GM12878 (cell line): ENCODE results near the gene ZNF75A. TPM values are rescaled to one million over a fixed set of nuclear protein-coding genes. Genes with fewer than 3 reads are reported as not detected.

ENCODE experiments used
- ATAC-seq: fragments of 200-7000 bp; cut with Tn5 transposase; 3 replicates; pipeline ENCODE4 v1.9.1; 2020; ENCODE audit warnings: mild to moderate bottlenecking, moderate library complexity
- BruUV-seq: library from RNA; stranded (reverse); fragments of 400-500 nt; replicated peaks from 2 replicates; lab custom pipeline; 2021; lab: Mats Ljungman, UMichigan
- CTCF ChIA-PET: fragments of 300-600 bp; sonication (Branson Sonifier 250); formaldehyde crosslinking; extraction: SDS; loops from one replicate; lab custom pipeline; 2021; ENCODE audit warnings: inconsistent platforms; lab: Yijun Ruan, JAX
- POLR2A ChIA-PET: fragments of 350-600 bp; formaldehyde crosslinking; extraction: SDS; loops from one replicate; lab custom pipeline; 2021; ENCODE audit warnings: inconsistent platforms; lab: Charles Lee
- RAD21 ChIA-PET: fragments of 300-600 bp; sonication (Branson Sonifier 250); formaldehyde crosslinking; loops from one replicate; lab custom pipeline; 2023; ENCODE audit warnings: antibody characterized with exemption; ENCODE audit not compliant: unreplicated experiment; lab: Charles Lee
- SMC1A ChIA-PET: fragments of 300-600 bp; sonication (Branson Sonifier 250); formaldehyde crosslinking; loops from one replicate; lab custom pipeline; 2023; ENCODE audit not compliant: unreplicated experiment, uncharacterized antibody; lab: Charles Lee
- DNase-seq: peaks from one replicate; pipeline ENCODE4 v3.0.0-alpha.2; 2011; ENCODE audit warnings: low read depth, low spot score
- FAIRE-seq: peaks from 3 replicates; lab custom pipeline; 2011; peaks lifted over from hg19 to GRCh38; lab: Jason Lieb, UNC
- H2AFZ ChIP-seq: 2 replicates; pipeline ENCODE4 v1.6.0; 2011; ENCODE audit warnings: low read depth, low read length, control low read depth; ENCODE audit not compliant: control insufficient read depth
- H3K27ac ChIP-seq: 2 replicates; pipeline ENCODE4 v1.5.1; 2011; ENCODE audit warnings: control low read depth; ENCODE audit not compliant: control insufficient read depth, insufficient read depth
- H3K27me3 ChIP-seq, 2 experiments: replicated peaks in 1 of 2; 2 replicates each; pipeline versions ENCODE4 v1.6.0 to v1.6.1; 2011; ENCODE audit warnings: low read length in 1 of 2; ENCODE audit not compliant: control insufficient read depth in 2 of 2, insufficient read depth in 2 of 2
- H3K36me3 ChIP-seq, 2 experiments: 2 replicates each; pipeline ENCODE4 v1.5.1; 2011; ENCODE audit warnings: low read length in 1 of 2; ENCODE audit not compliant: control insufficient read depth in 2 of 2, insufficient read depth in 2 of 2
- H3K4me1 ChIP-seq: 2 replicates; pipeline ENCODE4 v1.6.1; 2011; ENCODE audit warnings: mild to moderate bottlenecking, low read length, moderate library complexity, mixed read lengths; ENCODE audit not compliant: control insufficient read depth, insufficient read depth
- H3K4me2 ChIP-seq: 2 replicates; pipeline ENCODE4 v1.6.0; 2011; ENCODE audit warnings: control low read depth; ENCODE audit not compliant: control insufficient read depth, insufficient read depth
- H3K4me3 ChIP-seq: fragments of 200-600 bp; sonication (generic); 2 replicates; pipeline ENCODE4 v1.5.1; 2016
- H3K79me2 ChIP-seq: 2 replicates; pipeline ENCODE4 v1.6.0; 2011; ENCODE audit warnings: low read length; ENCODE audit not compliant: control insufficient read depth, insufficient read depth
- H3K9ac ChIP-seq: 2 replicates; pipeline ENCODE4 v1.8.0; 2011; ENCODE audit warnings: low read length, control low read depth, mixed read lengths; ENCODE audit not compliant: control insufficient read depth, insufficient read depth
- H3K9me3 ChIP-seq: replicated peaks from 3 replicates; pipeline ENCODE4 v1.5.1; 2011; ENCODE audit warnings: mild to moderate bottlenecking, low read length; ENCODE audit not compliant: control insufficient read depth, insufficient read depth
- H4K20me1 ChIP-seq: 2 replicates; pipeline ENCODE4 v1.6.0; 2011; ENCODE audit not compliant: control insufficient read depth, insufficient read depth
- EP300 ChIP-seq, 2 experiments: fragments of 150-350 bp in 1 of 2; IDR thresholded peaks; 2 replicates each; pipeline ENCODE4 v1.6.1; 2011 to 2012; ENCODE audit warnings: low read depth in 2 of 2, low read length in 2 of 2, borderline replicate concordance in 1 of 2, improper control_type of control experiment in 1 of 2, inconsistent platforms in 1 of 2; ENCODE audit not compliant: control insufficient read depth in 1 of 2
- MEF2A ChIP-seq: IDR thresholded peaks from 2 replicates; pipeline ENCODE4 v1.6.1; 2011; ENCODE audit warnings: low read depth, mild to moderate bottlenecking, low read length, moderate library complexity; ENCODE audit not compliant: insufficient read depth
- MYC ChIP-seq: IDR thresholded peaks from 2 replicates; pipeline ENCODE4 v1.6.1; 2011; ENCODE audit warnings: mild to moderate bottlenecking, low read length, moderate library complexity, inconsistent platforms; ENCODE audit not compliant: insufficient read depth, insufficient replicate concordance, insufficient read length, severe bottlenecking
- NFXL1 ChIP-seq: fragments of 450-650 bp; IDR thresholded peaks from 2 replicates; pipeline ENCODE4 v1.6.1; 2017; ENCODE audit warnings: antibody characterized with exemption, mild to moderate bottlenecking, borderline replicate concordance
- RAD51 ChIP-seq: fragments of 450-650 bp; IDR thresholded peaks from 2 replicates; pipeline ENCODE4 v1.6.1; 2016; ENCODE audit warnings: moderate library complexity, mild to moderate bottlenecking, inconsistent platforms
- SIX5 ChIP-seq: IDR thresholded peaks from 2 replicates; pipeline ENCODE4 v1.6.1; 2011; ENCODE audit warnings: mild to moderate bottlenecking, low read depth, low read length, moderate library complexity; ENCODE audit not compliant: severe bottlenecking
- SMARCA5 ChIP-seq: fragments of 450-650 bp; IDR thresholded peaks from 2 replicates; pipeline ENCODE4 v1.6.1; 2017; ENCODE audit warnings: mild to moderate bottlenecking
- SRF ChIP-seq, 2 experiments: IDR thresholded peaks; 2 replicates each; pipeline ENCODE4 v1.6.1; 2011; ENCODE audit warnings: low read depth in 2 of 2, low read length in 2 of 2, mild to moderate bottlenecking in 1 of 2, moderate library complexity in 1 of 2
- STAT3 ChIP-seq: IDR thresholded peaks from 2 replicates; pipeline ENCODE4 v1.6.1; 2011; ENCODE audit warnings: low read depth, low read length, improper control_type of control experiment
- SUPT20H ChIP-seq: IDR thresholded peaks from 2 replicates; pipeline ENCODE4 v1.6.1; 2011; ENCODE audit warnings: low read depth, mild to moderate bottlenecking, low read length, moderate library complexity, borderline replicate concordance; ENCODE audit not compliant: control insufficient read depth
- ZNF274 ChIP-seq: IDR thresholded peaks from one replicate; pipeline ENCODE4 v1.8.0; 2011; ENCODE audit not compliant: insufficient read length, insufficient read depth
- WGBS: methylation state at CpG from one replicate; pipeline ENCODE4 v1.1.6; 2016; ENCODE audit warnings: low lambda C conversion rate; ENCODE audit not compliant: insufficient replicate concordance, insufficient coverage; ENCODE audit errors: missing lambda C conversion rate; 5-methylcytosine and 5-hydroxymethylcytosine counted together
- in situ Hi-C: fragments of 300-500 bp; cut with MboI; formaldehyde crosslinking; loops from 9 replicates; pipeline ENCODE4 v1.14.3; 2018; ENCODE audit warnings: mixed read lengths
- intact Hi-C: fragments of 100-400 bp; cut with micrococcal nuclease; formaldehyde crosslinking; loops from one replicate; pipeline ENCODE4 v1.14.2; 2022; ENCODE audit not compliant: unreplicated experiment
- polyA plus RNA-seq, 11 experiments: library from polyadenylated mRNA; depleted of rRNA in 4 of 11; unstranded in 6 of 11; stranded (reverse) in 5 of 11; fragments of >200 nt; fragmentation: Nextera tagmentation in 4 of 11; fragmentation: Illumina TruSeq in 1 of 11; extraction: Ambion mirVana in 4 of 11; extraction: Trizol in 1 of 11; gene quantifications; 1 replicate in 1 of 11; 2 replicates in 10 of 11; pipeline versions ENCODE4 v1.2.1 to v1.2.3, GENCODE V29; 2011 to 2016; ENCODE audit warnings: inconsistent platforms in 2 of 11, missing spikeins in 2 of 11, low read depth in 1 of 11
- total RNA-seq, 4 experiments: library from RNA; depleted of rRNA in 3 of 4; stranded (reverse); fragments of >200 nt in 3 of 4; fragmentation: Illumina TruSeq in 1 of 4; extraction: Trizol in 1 of 4; gene quantifications; 2 replicates each; pipeline versions ENCODE4 v1.2.1 to v1.2.3, GENCODE V29; 2013 to 2021
- TF ChIP-seq, protein P1 (sequence below): IDR thresholded peaks from 2 replicates; pipeline ENCODE4 v1.6.1; 2012; ENCODE audit warnings: improper control_type of control experiment, low read depth, low read length; ENCODE audit not compliant: insufficient replicate concordance

Gene ZNF75A
- total and polyA plus RNA-seq, 10 of the 15 experiments (the other 5 are each of a cell fraction or from before 2014, with no cell fraction given), result 7.4 to 21.2 (median 16.1) TPM

DNA sequence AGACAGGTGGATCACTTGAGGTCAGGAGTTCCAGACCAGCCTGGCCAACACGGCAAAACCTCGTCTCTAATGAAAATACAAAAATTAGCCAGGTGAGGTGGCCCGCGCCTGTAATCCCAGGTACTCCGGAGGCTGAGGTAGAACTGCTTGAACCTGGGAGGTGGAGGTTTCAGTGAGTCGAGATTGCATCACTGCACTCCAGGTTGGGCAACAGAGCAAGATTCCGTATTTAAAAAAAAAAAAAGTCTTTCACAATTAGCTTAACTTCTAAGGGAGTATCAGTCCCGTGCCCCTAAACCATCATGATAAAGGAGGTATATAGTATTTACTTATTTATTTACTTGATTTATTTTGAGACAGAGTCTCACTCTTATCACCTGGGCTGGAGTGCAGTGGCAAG is 45.5 kb upstream of the ZNF75A start (continued):
- TF ChIP-seq, protein P1, sequence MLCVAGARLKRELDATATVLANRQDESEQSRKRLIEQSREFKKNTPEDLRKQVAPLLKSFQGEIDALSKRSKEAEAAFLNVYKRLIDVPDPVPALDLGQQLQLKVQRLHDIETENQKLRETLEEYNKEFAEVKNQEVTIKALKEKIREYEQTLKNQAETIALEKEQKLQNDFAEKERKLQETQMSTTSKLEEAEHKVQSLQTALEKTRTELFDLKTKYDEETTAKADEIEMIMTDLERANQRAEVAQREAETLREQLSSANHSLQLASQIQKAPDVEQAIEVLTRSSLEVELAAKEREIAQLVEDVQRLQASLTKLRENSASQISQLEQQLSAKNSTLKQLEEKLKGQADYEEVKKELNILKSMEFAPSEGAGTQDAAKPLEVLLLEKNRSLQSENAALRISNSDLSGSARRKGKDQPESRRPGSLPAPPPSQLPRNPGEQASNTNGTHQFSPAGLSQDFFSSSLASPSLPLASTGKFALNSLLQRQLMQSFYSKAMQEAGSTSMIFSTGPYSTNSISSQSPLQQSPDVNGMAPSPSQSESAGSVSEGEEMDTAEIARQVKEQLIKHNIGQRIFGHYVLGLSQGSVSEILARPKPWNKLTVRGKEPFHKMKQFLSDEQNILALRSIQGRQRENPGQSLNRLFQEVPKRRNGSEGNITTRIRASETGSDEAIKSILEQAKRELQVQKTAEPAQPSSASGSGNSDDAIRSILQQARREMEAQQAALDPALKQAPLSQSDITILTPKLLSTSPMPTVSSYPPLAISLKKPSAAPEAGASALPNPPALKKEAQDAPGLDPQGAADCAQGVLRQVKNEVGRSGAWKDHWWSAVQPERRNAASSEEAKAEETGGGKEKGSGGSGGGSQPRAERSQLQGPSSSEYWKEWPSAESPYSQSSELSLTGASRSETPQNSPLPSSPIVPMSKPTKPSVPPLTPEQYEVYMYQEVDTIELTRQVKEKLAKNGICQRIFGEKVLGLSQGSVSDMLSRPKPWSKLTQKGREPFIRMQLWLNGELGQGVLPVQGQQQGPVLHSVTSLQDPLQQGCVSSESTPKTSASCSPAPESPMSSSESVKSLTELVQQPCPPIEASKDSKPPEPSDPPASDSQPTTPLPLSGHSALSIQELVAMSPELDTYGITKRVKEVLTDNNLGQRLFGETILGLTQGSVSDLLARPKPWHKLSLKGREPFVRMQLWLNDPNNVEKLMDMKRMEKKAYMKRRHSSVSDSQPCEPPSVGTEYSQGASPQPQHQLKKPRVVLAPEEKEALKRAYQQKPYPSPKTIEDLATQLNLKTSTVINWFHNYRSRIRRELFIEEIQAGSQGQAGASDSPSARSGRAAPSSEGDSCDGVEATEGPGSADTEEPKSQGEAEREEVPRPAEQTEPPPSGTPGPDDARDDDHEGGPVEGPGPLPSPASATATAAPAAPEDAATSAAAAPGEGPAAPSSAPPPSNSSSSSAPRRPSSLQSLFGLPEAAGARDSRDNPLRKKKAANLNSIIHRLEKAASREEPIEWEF, result no peak
- no peak for TF ChIP-seq ZNF274
- no peak for TF ChIP-seq NFXL1
- no peak for TF ChIP-seq MYC
- TF ChIP-seq MEF2A, result no peak
- TF ChIP-seq SUPT20H, result no peak
- TF ChIP-seq, all 136 proteins: peak for 0

DNA sequence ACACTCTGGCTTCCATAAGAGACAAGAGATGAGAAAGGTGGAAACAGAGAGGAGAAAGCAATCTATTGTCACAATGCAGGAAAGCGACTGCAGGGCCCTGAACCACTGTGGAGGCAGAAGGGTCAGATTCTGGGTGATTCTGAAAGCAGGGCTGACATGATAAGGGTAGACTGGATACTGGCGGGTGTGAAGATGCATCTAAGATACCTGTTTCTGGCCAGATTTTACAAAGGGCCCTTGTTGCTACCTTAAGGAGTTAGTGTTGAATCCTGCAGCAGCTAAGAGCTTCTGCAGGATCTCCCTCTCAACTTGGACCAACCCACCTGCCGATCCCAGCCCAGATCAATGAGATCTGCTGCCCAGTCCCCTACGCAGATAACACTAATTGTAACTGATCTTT is 42.8 kb upstream of the ZNF75A start:
- 96% methylated on average over 4 of the region's 4 CpGs for WGBS
- intact Hi-C loops (loop anchor here (5.0 to 10.0 kb wide), 2 partner anchors 108 to 240 kb away; partner anchors contain the start of gene CLUAP1), in situ Hi-C loops (no loop called here)
- Histone ChIP-seq H3K9me3 (peaks cover 3% of the 10 kb centered on the region; the same call in 2 of the 3 replicates), H3K4me1 (peaks cover 8% of the 10 kb centered on the region; the same call in 1 of the 2 replicates), H3K4me3 (no peak overlapping the region), H4K20me1 (no peaks in the 10 kb centered on the region), H3K36me3 (no peaks in the 10 kb centered on the region), H3K27me3 (no peaks in the 10 kb centered on the region), H2AFZ (no peak overlapping the region), H3K9ac (no peak overlapping the region), H3K27ac (no peak overlapping the region), H3K4me2 (no peak overlapping the region), H3K79me2 (no peaks in the 10 kb centered on the region)
- ChIA-PET SMC1A (interaction anchor here (0.7 kb wide), 1 partner anchor 235 kb away, joined by 3 read pairs; no protein-coding TSS in a partner anchor), POLR2A (interaction anchor here (2.2 kb wide), 1 partner anchor 21 kb away, joined by 10 read pairs; the partner anchor contains the start of gene ZNF263), CTCF (no interaction called here), RAD21 (no interaction called here)
- TF ChIP-seq EP300 (IDR thresholded peaks at IDR 0.05; ENCODE audit: borderline replicate concordance in 1 of 2, control insufficient read depth in 1 of 2, low read depth in 2 of 2, low read length in 2 of 2), result no peak
- TF ChIP-seq SMARCA5, result no peak
- TF ChIP-seq RAD51, result no peak
- no peak for TF ChIP-seq STAT3
- no peak for TF ChIP-seq NFXL1
- no peak for TF ChIP-seq SRF (IDR thresholded peaks at IDR 0.05; ENCODE audit: low read depth in 2 of 2, low read length in 2 of 2)
- no peak for TF ChIP-seq SIX5
- ATAC-seq (no peak), DNase-seq (no peak), FAIRE-seq (no peak)
- BruUV-seq, result no TSS peak
